Peyer's patch (tissue), 4 donors: ENCODE measurements around the gene PLLP. TPM values are rescaled to one million over a fixed set of nuclear protein-coding genes. Genes with fewer than 3 reads are reported as not detected.
A peak's percentile ranks its signal among the peaks of the same experiment; 100 is the strongest.

Experiments used
- DNase-seq, 3 donors: peaks; one replicate each; pipeline ENCODE4 v3.0.0-alpha.2; 2017 to 2019
- H3K27ac ChIP-seq, 4 donors: fragments of 200-600 bp; sonication (generic); one replicate each; pipeline ENCODE4 v1.5.1; 2016 to 2019
- H3K27me3 ChIP-seq, 2 donors: fragments of 200-600 bp; sonication (generic); one replicate each; pipeline ENCODE4 v1.5.1; 2019
- H3K36me3 ChIP-seq, 3 donors: fragments of 200-600 bp; sonication (generic); one replicate each; pipeline ENCODE4 v1.5.1; 2016 to 2019
- H3K4me1 ChIP-seq, 4 donors: fragments of 200-600 bp; sonication (generic); one replicate each; pipeline ENCODE4 v1.5.1; 2016 to 2019
- H3K4me3 ChIP-seq, 4 donors: fragments of 200-600 bp; sonication (generic); 1 replicate in 3 of 4; 2 replicates in 1 of 4; pipeline ENCODE4 v1.5.1; 2016 to 2019; ENCODE audit warnings: mild to moderate bottlenecking in 1 of 4
- H3K9me3 ChIP-seq, 4 donors: fragments of 200-600 bp; sonication (generic); one replicate each; pipeline ENCODE4 v1.5.1; 2016 to 2019; ENCODE audit warnings: mild to moderate bottlenecking in 1 of 4
- POLR2A ChIP-seq, 2 donors: fragments of 450-650 bp; IDR thresholded peaks; one replicate each; pipeline ENCODE4 v1.5.1; 2017; ENCODE audit warnings: antibody characterized with exemption in 2 of 2, mild to moderate bottlenecking in 2 of 2, moderate library complexity in 2 of 2
- total RNA-seq, 4 donors: library from RNA; depleted of rRNA; stranded (reverse); fragments of >200 nt; gene quantifications; one replicate each; pipeline ENCODE4 v1.1.0, GENCODE V29; 2016
- TF ChIP-seq, protein P1 (sequence below), 6 experiments: fragments of 450-650 bp in 4 of 6; fragments of 200-600 bp in 2 of 6; sonication (generic) in 1 of 6; IDR thresholded peaks; one replicate each; pipeline ENCODE4 v1.5.1; 2017 to 2019; ENCODE audit warnings: antibody characterized with exemption in 6 of 6, mild to moderate bottlenecking in 3 of 6, moderate library complexity in 1 of 6

The PLLP gene
- total RNA-seq, 4 donors from 2014 or later, result 1.7 to 152 (median 126) TPM

DNA sequence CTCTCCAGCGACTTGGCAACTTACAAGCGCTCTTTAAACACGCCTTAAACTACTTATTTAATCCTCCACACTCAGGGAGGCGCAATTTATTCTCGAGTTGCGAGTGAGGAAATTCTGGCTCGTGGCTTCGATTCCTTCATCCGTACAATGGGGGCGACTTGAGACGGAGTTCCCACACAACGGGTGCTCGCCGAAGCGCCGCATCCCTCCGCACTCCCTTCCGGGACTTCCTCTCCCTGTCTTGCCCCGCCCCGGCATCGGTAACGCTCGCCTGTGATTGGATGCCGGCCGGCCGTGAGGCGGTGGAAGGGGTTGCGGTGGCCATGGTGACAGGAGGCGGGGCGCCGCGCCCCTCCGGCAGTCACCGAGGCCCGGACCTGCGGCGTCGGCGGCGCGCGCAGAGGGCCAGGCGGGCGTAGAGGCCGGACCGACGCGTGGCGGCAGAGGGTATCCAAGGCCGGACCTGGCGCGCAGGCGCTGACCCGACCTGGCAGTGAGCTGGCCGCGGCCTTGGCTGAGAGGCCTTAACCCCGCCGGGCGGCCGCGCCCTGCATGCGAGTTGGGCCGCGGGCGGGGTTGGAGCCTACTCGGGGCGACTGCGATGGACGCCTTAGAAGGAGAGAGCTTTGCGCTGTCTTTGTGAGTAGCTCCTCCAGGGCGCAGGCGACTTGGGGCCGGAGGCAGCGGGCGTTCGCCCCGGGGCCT, 39.6 kb downstream of the PLLP start, which contains the start of gene ARL2BP:
Gene ARL2BP (plus strand): TSS at position 493 of the 705 bp plus-strand sequence. CDS start 109 bp downstream, at position 602.
- TF ChIP-seq, protein P1, sequence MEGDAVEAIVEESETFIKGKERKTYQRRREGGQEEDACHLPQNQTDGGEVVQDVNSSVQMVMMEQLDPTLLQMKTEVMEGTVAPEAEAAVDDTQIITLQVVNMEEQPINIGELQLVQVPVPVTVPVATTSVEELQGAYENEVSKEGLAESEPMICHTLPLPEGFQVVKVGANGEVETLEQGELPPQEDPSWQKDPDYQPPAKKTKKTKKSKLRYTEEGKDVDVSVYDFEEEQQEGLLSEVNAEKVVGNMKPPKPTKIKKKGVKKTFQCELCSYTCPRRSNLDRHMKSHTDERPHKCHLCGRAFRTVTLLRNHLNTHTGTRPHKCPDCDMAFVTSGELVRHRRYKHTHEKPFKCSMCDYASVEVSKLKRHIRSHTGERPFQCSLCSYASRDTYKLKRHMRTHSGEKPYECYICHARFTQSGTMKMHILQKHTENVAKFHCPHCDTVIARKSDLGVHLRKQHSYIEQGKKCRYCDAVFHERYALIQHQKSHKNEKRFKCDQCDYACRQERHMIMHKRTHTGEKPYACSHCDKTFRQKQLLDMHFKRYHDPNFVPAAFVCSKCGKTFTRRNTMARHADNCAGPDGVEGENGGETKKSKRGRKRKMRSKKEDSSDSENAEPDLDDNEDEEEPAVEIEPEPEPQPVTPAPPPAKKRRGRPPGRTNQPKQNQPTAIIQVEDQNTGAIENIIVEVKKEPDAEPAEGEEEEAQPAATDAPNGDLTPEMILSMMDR (IDR thresholded peaks at IDR 0.05), result no peak
- peak; percentile 78 to 90 for TF ChIP-seq POLR2A (IDR thresholded peaks at IDR 0.05)
- Histone ChIP-seq H3K4me1 (peaks cover 0 to 9% (median 0%) of the 10 kb centered on the region in 4 donors), H3K9me3 (no peaks in the 10 kb centered on the region), H3K27ac (peak within 1 kb of the TSS; percentile 87 to 95 (median 88)), H3K36me3 (peaks cover 0 to 30% (median 0%) of the 10 kb centered on the region in 3 donors), H3K4me3 (peak within 1 kb of the TSS; percentile 69 to 90 (median 74)), H3K27me3 (no peaks in the 10 kb centered on the region)
- DNase-seq, result peak; percentile 98 to 99 (median 99)

DNA sequence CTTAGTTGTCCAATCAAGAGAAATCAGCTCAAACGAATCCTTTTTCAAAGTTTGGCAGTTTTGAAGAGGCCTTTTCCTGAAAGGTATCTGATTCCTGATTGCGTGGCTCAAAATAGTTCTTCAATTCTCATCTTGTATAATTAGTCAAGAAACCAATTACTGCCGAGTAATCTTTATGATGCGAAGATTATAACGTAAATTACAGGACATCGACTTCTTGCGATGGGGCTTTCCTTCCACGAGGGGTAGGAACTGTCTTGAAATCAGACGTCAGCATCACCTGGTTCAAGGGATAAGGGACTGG, 40.1 kb downstream of the PLLP start:
- peaks cover 0 to 9% (median 0%) of the 10 kb centered on the region in 4 donors for H3K4me1 ChIP-seq
- peak overlapping the region; percentile 69 to 90 (median 74) for H3K4me3 ChIP-seq
- TF ChIP-seq POLR2A (IDR thresholded peaks at IDR 0.05), result no peak
- TF ChIP-seq, protein P1 (IDR thresholded peaks at IDR 0.05), result peak in 2 of 6 experiments; percentile 8 to 17
- H3K9me3 ChIP-seq, result no peaks in the 10 kb centered on the region
- peak overlapping the region; percentile 87 to 95 (median 88) for H3K27ac ChIP-seq
- no peak for DNase-seq
- no peaks in the 10 kb centered on the region for H3K27me3 ChIP-seq
- peaks cover 0 to 25% (median 0%) of the 10 kb centered on the region in 3 donors for H3K36me3 ChIP-seq

DNA sequence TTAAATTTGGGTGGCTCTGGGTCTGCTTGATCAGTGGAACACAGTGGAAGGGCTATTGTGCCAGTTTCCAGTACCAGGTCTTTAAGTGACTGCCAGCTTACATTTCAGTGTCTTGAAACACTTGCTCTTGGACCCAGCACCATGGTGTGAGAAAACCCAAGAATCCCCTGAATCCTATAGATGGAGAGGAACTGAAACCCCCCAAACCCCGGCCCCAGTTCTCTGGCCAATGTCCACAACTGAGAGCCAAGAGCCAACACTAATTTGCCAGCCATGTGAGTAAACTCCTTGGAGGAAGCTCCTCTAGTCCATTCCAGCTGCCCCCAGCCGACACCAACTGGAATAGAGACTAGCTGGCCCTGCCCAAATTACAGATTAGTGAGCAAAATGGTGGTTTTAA, 41.8 kb downstream of the PLLP start:
- no peak for DNase-seq
- Histone ChIP-seq H3K27me3 (no peaks in the 10 kb centered on the region), H3K27ac (no peak overlapping the region), H3K9me3 (no peaks in the 10 kb centered on the region), H3K4me3 (no peak overlapping the region), H3K36me3 (peaks cover 0 to 17% (median 0%) of the 10 kb centered on the region in 3 donors), H3K4me1 (peaks cover 0 to 9% (median 0%) of the 10 kb centered on the region in 4 donors)
- TF ChIP-seq, protein P1 (IDR thresholded peaks at IDR 0.05), result no peak
- no peak for TF ChIP-seq POLR2A (IDR thresholded peaks at IDR 0.05)

DNA sequence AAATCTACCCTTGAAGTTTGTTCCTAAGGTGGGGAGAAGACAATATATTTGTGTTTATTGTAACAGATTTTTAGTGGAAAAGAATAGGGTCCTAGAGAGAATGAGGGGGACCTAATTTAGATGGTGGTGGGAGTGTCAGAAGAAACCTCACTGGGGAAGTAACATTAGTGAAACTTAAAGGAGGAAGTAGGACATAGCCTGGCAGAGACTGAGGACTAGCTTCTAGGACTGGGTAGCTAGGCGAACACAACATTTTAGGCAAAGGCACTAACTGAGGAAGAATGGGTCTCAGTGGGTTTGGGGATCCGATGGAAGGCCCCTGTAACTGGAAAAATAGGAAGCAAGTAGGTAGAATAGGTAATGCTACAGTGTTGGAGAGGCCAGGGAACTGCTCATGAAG, 43.6 kb downstream of the PLLP start:
- H3K27ac ChIP-seq, result peak overlapping the region in 2 of 4 donors; percentile 10 to 55
- no peak for TF ChIP-seq POLR2A (IDR thresholded peaks at IDR 0.05)
- TF ChIP-seq, protein P1 (IDR thresholded peaks at IDR 0.05), result no peak
- no peak overlapping the region for H3K4me3 ChIP-seq

DNA sequence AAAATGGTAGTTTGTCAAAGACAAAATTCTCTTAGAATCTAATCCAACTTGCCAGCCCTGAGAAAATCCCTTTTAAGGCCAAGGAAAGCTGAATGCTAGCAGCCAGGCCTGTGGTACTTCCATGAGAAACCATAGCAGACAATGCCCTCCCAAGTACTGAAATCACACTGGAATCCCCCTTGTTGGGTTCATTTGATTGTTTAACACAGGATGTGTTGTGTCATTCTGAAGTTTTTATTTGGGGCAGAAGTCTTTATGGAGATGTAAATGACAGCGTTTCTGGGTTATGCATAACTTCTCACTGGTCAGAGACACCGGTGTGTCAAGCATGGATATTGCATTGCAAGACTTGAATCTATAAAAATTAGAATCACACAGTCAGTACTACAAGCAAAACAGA, 45.4 kb downstream of the PLLP start:
- H3K4me1 ChIP-seq, result no peaks in the 10 kb centered on the region
- H3K27me3 ChIP-seq, result no peaks in the 10 kb centered on the region
- TF ChIP-seq POLR2A (IDR thresholded peaks at IDR 0.05), result no peak
- TF ChIP-seq, protein P1 (IDR thresholded peaks at IDR 0.05), result no peak
- H3K9me3 ChIP-seq, result no peaks in the 10 kb centered on the region
- H3K27ac ChIP-seq, result no peak overlapping the region
- DNase-seq, result no peak
- H3K4me3 ChIP-seq, result no peak overlapping the region
- H3K36me3 ChIP-seq, result peaks cover 0 to 39% (median 0%) of the 10 kb centered on the region in 3 donors

More for the DNA sequence above, 43.6 kb downstream of the PLLP start:
- DNase-seq, result no peak
- Histone ChIP-seq H3K4me1 (peaks cover 0 to 2% (median 0%) of the 10 kb centered on the region in 4 donors), H3K36me3 (peaks cover 0 to 21% (median 0%) of the 10 kb centered on the region in 3 donors), H3K9me3 (no peaks in the 10 kb centered on the region), H3K27me3 (no peaks in the 10 kb centered on the region)
